Measurements from ENCODE around the gene EGLN2. TPM values are rescaled to one million over a fixed set of nuclear protein-coding genes. Genes with fewer than 3 reads are reported as not detected.

The EGLN2 gene
- total RNA-seq, 1 experiment from 2014 or later = 58.6 TPM

GRCh38 chr19:40791996-40792395, 7.0 kb upstream of the EGLN2 start:
- no peak overlapping the region for H2AFZ ChIP-seq (ENCODE audit: low read depth, low read length, poor library complexity, severe bottlenecking)
- no peaks in the 10 kb centered on the region for H3K27me3 ChIP-seq (ENCODE audit: insufficient read depth, low read length)
- no TSS peak for BruUV-seq (replicated peaks)
- H3K4me3 ChIP-seq (replicated peaks in 1 of 2; ENCODE audit: low read depth in 1 of 2, low read length in 2 of 2) = no peak overlapping the region
- no peak overlapping the region for H3K27ac ChIP-seq (ENCODE audit: low read depth, low read length)
- DNase-seq (ENCODE audit: low read depth, low spot score) = no peak
- TF ChIP-seq CBX3 (IDR thresholded peaks at IDR 0.05; ENCODE audit: low read depth) = no peak
- no peak for TF ChIP-seq ZBTB33 (IDR thresholded peaks at IDR 0.05; ENCODE audit: extremely low read depth, insufficient replicate concordance, low read length)
- TF ChIP-seq FOSL1 (IDR thresholded peaks at IDR 0.05; ENCODE audit: low read depth) = no peak
- TF ChIP-seq EGR1 (IDR thresholded peaks at IDR 0.05; ENCODE audit: low read depth) = no peak
- TF ChIP-seq REST (IDR thresholded peaks at IDR 0.05; ENCODE audit: low read depth) = no peak
- no peak for TF ChIP-seq MAX (IDR thresholded peaks at IDR 0.05)
- TF ChIP-seq POLR2AphosphoS5 (IDR thresholded peaks at IDR 0.05; ENCODE audit: low read depth, low read length) = no peak
- no peak for TF ChIP-seq ZFX (IDR thresholded peaks at IDR 0.05)
- no peak for TF ChIP-seq ELF1 (IDR thresholded peaks at IDR 0.05; ENCODE audit: borderline replicate concordance, low read depth)
- TF ChIP-seq SP1 (IDR thresholded peaks at IDR 0.05; ENCODE audit: low read depth) = no peak
- no peak for TF ChIP-seq EZH2 (IDR thresholded peaks at IDR 0.05)
- no peak for TF ChIP-seq SRF (IDR thresholded peaks at IDR 0.05; ENCODE audit: low read depth)
- TF ChIP-seq ZNF274 (IDR thresholded peaks at IDR 0.05; ENCODE audit: low read depth, low read length) = no peak
- no peak for TF ChIP-seq YY1 (IDR thresholded peaks at IDR 0.05; ENCODE audit: extremely low read depth, insufficient replicate concordance, low read depth, low read length)
- TF ChIP-seq EZH2phosphoT487 (IDR thresholded peaks at IDR 0.05; ENCODE audit: borderline replicate concordance) = no peak
- no peak for TF ChIP-seq JUND (IDR thresholded peaks at IDR 0.05)
- no peak for TF ChIP-seq RAD21 (IDR thresholded peaks at IDR 0.05; ENCODE audit: low read depth)
- TF ChIP-seq SIN3A (IDR thresholded peaks at IDR 0.05; ENCODE audit: low read depth) = no peak
- TF ChIP-seq POLR2A (IDR thresholded peaks at IDR 0.05; ENCODE audit: borderline replicate concordance, extremely low read depth, insufficient read depth, insufficient read length) = no peak
- no peaks in the 10 kb centered on the region for H3K9me3 ChIP-seq (ENCODE audit: control insufficient read depth in 1 of 2, insufficient read depth in 1 of 2, low read depth in 1 of 2, low read length in 2 of 2)
- no peak overlapping the region for H3K4me2 ChIP-seq (ENCODE audit: low read length)
- H3K9ac ChIP-seq (ENCODE audit: low read length) = no peak overlapping the region
- no peaks in the 10 kb centered on the region for H4K20me1 ChIP-seq (ENCODE audit: insufficient read depth)
- RAD21 ChIA-PET (ENCODE audit: low non-redundant PET in 1 of 2, low total read pairs in 2 of 2, uncharacterized antibody in 2 of 2, unreplicated experiment in 2 of 2) = no interaction called here
- H3K4me1 ChIP-seq (ENCODE audit: control insufficient read depth in 1 of 2, insufficient read depth in 2 of 2, low read length in 2 of 2) = no peaks in the 10 kb centered on the region
- CTCF ChIA-PET = no interaction called here
- POLR2A ChIA-PET = interaction anchor here (1.2 kb wide), 1 partner anchor 13 kb away, joined by 3 read pairs; no protein-coding TSS in a partner anchor
- no peaks in the 10 kb centered on the region for H3K79me2 ChIP-seq (ENCODE audit: insufficient read depth, low read length)
- H3K36me3 ChIP-seq (ENCODE audit: control insufficient read depth in 1 of 2, insufficient read depth in 2 of 2, low read length in 2 of 2) = no peaks in the 10 kb centered on the region
- intact Hi-C loops (cut with micrococcal nuclease) = no loop called here
- no peak for ATAC-seq
- no peaks in the 10 kb centered on the region for H3K9me2 ChIP-seq (ENCODE audit: insufficient read depth)

Measured in HCT116 (cell line).